Right kidney (tissue), 1 donor: ENCODE data around the gene SLC22A3.
"Not testable (repeated sequence)": the region's sequence is repeated elsewhere in the genome, so short reads cannot be mapped to it uniquely, and the experiment has no call there.

ENCODE experiments used
- DNase-seq: peaks from one replicate; pipeline ENCODE4 v3.0.0-alpha.2; 2016

Gene SLC22A3

DNA sequence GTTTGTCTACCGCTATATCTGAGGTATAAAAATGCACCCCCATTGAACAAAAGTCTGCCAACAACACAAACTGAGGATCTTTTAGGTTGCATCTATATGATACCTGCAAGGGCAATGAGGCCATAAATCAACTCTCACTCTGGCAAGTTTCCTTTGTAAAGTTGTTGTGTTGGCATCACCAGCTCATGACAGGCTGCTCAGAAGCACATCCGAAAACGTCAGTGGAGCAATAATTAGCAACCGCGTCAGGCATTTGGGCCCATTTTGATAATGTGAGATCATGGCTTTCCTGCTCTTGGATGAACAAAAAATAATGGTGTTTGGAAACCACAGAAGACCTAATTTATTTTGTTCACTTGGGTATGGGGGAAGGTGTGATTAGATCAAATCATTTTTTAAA lies 12.0 kb upstream of the SLC22A3 start:
- DNase-seq, result no peak

DNA sequence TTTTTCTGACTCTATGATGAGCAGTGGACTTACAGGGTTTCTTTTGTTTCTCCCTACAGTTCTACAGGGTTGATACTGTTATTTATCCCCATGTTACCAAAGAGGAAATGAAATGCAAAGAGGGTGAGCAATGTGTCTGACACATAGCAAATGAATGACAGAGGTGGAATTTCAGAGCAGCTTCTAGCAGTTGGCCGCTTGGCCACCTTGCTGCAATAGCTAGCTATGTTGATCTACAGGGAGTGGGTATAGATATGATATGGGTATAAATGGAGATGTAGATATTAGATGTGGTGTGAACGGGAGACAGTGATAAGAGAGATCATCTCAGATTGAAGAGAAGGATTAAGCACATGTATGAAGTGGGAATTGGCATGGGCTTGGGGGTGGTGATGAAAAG lies 10.9 kb upstream of the SLC22A3 start:
- DNase-seq, result no peak

DNA sequence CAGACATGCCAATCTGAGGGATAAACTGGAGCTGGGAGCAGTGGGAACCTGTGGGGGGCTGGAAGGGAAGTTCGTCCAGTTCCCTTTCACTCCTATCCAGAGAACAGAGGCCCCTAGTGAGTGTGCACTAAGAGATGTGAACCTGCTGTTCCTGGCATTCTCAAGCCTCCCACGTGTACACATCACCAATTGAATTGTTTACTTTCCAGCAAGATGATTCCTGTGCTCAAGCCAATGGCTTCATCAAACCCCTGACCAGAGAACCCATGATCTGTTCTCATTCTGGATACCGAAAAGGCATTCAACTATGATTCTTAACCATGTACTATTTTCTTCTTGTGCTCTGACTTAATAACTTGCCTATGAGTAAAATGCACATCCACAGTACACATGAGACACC lies 10.2 kb upstream of the SLC22A3 start:
- DNase-seq, result no peak

DNA sequence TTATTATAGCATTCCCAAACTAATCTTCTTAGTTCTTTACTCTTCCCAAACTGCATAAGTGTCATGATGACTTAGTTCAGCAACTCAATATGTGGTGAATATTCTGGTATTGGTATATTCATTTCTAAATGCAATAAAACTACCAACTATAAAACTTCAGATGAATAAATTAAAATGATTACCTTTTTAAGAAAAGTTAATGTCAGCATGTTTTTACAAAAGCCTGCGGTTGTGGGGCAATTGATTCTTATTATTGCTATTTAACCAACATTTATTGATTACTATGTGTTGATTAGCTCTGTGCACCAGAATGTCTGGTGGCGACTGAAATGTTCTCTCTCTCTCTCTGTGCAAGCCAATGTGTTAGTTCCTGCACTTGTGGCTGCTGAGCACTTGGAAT lies 5.0 kb upstream of the SLC22A3 start:
- DNase-seq, result no peak

DNA sequence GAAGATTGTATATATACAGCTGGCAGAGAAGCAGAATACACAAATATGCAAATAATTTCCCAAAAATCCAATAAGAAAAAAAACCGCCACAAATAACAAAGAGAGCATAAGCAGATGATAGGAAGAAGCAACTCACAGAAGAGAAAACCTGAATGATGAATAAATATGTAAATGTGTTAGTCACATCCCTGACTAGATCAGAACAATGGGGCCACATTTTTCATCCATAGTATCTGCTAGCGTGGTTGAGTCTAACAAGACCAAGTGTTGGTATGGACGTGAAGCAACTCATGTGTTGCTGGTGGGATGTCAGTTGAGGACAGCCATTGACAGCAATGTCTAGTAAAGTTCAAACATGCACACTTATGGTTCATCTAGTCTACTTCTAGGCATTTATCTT lies 3.9 kb upstream of the SLC22A3 start:
- DNase-seq, result no peak

DNA sequence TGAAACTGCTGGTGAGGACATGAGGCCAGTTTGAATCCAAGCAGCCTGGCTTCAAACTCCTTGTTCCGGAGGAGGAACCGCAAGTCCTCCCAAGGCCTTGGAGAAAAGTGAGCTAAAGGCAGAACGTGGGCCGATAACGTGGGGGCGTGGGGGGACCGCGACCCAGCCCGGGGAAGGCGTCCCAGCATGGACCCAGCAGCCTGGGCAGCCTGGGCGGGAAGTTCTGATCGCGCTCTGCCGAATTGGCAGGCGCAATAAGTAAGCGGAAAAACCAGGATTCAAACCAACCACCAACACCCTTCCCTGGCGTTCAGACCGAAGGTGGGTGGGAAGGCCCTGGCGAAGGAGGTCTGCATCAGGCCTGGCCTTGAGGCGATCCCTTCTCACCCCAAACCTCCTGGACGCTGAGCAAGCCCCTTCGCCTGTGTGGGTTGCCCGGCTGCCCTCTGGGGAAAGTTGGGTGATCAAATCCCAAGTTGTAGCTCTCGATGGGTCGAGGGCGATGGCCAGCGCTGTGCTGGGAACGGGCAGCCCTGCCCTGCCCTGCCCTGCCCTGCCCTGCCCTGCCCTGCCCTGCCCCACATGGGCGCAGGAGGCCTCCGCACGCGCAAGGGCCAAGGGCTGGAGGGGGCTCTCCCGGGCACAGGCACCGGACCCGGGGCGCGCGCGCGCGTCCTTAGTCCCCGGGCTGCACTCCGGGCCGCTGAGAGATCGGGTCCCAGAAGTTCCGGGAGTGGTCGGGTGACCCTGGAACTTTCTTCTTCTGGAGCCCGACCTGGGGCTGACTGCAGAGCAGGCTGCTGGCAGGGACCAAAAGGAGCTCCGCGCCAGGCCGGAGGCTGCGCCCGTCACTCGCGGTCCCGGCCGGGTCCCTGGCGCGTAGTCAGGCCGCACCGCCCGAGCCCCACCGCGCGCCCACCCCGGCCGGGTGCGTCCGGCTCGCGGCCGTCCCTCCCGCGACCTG lies 637 bp upstream of the SLC22A3 start:
- peak; percentile 35 for DNase-seq

DNA sequence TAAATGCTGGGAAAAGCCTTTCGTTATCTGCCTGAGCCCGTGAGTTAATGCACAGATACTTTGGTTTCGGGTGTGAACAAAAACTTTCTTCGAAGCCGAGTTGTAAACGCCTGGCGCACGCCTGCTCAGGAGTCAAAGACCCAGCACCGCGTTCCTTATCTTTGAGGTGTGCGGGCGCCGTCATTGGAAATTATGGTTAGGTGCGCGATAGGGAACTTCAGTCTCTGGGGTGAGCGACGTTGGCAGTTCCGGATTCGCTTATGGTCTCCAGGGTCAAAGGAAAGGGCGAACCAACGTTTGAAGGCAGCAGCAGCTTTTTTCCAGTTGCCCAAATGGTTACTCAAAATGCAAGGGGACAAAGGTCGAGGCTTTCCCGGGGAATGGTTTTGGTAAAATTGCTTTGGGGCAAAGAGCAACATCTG lies 853 bp downstream of the SLC22A3 start:
- no peak for DNase-seq

DNA sequence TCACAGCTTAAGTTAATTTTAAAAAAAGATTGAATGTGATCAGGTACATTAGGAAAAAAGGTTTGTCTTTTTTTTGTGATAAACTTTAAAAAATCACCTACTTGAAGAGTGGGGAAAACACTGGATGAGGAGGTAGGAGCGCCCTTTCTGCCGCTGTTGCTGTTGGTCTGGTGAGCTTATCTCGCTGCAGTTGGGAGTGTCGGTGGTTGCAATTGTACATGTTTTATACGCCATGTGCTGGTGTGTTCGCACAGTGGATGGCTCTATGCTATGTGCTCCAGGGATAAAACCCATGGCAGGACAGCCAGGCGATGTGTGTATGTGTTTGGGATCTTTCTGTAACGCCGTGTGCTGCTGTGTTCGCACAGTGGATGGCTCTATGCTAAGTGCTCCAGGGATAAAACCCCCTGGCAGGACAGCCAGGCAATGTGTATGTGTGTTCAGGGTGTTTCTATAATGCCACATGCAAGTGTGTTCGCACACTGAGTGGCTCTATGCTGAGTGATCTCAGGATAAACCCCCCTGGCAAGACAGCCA lies 1.7 kb downstream of the SLC22A3 start:
- no peak for DNase-seq

DNA sequence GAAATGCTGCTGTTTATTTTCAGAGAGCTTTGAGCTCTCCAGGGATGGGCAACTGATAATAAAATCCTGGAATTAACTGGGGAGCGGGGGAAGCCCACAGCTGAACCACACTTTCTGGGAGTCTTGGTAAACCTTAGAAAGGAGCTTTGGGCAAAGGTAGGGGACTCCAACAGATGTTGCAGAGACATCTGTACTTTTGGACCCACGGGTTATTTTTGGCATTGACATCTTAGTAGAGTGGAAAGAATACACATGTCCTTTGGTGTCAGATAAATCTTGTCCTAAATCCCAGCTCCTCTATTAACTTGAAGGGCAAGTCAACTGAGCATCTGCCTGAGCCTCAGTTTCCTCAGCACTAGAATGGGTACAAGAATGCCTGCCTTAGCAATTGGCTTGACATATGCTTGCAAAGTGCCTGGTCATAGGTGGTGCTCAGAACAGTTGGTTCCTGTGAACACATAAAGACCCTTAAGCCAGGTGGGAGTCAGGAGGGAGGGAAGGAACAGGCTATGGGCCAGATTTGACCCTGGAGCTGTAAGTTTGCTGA lies 5.8 kb downstream of the SLC22A3 start:
- no peak for DNase-seq

DNA sequence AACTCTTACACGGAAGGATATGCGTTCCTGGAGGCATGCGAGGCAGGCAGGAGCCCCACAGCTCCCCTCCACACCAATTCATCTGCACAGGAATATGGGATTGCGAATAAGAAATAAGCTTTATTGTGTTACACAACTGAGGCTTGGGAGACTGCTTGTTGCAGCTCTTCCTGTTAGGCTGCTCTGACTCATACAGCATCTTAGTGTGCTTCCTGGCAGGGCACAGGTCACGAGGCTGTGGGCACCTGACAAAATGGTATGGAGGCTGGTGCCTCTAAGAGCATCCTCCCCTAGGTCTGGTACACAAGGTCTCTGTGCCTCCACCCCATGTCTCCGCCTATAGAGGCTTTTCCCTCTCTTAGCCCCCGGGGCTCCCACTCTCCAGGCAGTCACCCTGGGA lies 6.8 kb downstream of the SLC22A3 start:
- no peak for DNase-seq

DNA sequence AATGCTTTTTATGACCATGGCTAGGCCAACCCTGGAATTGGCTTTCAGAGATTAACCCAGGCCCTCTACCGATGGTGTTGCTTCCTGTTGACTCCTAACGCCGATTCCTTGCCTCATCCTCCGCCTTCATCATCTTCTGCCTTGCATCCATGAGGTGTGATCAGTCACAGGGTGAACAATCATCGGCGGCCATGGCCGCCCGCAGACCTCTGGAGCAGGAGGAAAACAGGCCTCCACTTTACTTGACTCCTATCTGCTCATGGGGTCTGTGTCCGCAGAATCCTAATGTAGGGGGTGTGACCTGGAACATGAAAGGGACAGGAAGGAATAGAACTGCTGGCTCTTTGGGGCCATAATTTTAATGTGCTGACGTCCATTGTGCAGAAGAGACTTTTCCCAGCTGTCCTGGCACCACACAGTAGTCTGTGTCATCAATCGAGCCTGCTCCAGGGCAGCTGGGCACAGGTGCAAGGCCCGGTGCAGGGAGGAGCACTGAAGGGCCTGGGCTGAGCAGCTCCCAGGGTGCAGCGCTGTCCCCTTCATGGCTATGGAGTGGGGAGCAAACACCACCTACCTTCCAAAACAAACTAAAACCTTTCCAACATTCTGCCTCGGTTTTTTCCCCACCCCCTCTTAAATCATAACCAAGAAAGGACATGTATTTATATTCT lies 8.0 kb downstream of the SLC22A3 start:
- DNase-seq, result no peak

DNA sequence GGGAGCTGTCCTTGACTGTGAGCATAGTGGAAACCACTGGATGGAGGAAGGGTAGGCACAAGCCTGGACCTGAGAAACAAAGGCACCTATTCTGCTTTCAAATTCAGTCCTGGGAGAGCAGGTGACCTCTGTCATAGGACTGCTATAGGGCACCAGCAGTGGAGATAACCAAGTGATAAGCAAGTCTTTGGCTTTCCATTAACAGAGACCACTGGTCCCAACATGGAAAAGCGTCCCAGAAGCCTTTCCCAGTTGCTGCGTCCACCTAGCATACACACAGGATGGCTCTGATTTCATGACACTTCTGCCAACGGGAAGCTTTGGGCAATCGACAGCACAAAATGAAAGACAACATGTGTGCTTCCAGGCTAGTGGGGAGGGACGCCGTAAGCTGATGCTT lies 8.9 kb downstream of the SLC22A3 start:
- DNase-seq, result no peak

DNA sequence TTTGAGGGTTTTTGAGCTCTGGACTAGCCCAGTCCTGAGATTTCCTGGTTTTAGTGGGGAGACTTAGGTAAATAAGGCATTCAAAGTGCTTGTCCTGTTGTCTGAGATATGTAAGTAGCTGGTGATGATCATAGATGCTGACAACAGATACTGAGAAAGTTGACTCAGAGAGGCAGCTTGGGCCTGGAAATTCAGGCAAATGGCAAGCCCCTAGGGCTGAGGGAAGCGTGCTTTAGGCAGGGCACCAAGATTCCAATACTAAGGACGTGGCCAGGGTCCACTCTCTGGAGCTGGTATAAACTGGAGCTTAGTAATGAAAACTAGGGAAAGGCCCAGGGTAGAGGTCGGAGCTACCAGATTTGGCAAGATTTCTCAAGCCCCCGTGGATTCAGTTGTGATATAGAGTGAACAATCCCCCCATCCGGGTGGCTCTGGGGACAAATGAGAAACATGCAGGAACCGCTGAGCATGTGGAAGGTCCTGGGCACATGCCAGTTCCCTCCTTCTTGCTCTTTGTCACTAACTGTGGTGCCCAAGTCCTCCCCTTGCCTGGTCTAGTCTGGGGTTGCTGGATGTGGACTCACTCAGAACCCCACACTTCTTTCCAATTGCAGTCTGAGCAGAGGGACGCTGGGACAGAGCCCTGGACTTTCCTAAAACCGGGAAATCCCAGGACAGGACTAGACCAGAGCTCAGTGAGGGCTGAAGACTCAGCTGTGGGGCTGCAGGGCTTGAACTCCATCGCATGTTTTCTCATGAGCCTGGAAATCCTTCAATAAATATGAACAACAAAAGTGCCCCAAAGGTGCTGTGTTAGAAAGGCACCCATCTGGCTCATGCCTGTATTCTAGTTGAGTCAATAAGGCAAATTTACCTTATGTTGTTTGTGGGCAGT lies 10.3 kb downstream of the SLC22A3 start:
- DNase-seq, result no peak

DNA sequence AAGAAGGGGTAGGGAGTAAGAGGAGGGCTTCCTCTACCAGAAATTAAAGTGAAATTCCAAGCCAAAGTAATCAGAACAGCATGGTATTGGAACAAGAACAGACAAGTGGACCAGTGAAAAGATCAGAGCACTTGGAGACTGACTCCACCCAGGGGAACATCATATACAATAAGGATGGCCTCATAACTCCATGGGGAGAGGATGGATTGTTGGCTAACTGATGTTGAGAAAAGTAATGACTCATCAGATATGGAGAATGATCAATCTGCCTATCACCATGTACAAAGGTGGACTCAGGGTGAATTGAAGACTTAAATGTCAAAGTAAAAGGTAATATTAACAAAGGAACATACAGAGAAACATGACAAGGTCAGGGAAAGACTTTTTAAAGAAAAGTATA lies 12.8 kb downstream of the SLC22A3 start:
- no peak for DNase-seq

DNA sequence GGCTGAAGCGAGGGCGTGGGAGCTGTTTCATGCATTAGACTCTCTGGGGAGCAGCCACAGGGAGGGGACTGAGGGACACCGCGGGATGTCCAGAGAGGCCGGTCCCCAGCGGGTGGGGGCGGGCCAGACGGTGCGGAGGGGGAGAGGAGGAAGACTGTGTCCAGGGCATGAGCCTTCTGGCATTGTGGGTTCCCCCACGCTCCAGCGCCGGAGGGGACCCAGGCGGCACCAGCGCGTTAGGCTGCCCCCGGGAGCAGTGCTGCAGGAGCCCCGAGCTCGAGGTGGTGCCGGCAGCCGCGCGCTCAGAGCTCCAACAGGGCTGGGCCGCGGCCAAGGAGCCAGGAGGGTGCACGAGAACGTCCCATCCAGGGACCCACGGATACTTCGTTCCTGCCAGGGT lies 14.4 kb downstream of the SLC22A3 start:
- DNase-seq, result no peak

DNA sequence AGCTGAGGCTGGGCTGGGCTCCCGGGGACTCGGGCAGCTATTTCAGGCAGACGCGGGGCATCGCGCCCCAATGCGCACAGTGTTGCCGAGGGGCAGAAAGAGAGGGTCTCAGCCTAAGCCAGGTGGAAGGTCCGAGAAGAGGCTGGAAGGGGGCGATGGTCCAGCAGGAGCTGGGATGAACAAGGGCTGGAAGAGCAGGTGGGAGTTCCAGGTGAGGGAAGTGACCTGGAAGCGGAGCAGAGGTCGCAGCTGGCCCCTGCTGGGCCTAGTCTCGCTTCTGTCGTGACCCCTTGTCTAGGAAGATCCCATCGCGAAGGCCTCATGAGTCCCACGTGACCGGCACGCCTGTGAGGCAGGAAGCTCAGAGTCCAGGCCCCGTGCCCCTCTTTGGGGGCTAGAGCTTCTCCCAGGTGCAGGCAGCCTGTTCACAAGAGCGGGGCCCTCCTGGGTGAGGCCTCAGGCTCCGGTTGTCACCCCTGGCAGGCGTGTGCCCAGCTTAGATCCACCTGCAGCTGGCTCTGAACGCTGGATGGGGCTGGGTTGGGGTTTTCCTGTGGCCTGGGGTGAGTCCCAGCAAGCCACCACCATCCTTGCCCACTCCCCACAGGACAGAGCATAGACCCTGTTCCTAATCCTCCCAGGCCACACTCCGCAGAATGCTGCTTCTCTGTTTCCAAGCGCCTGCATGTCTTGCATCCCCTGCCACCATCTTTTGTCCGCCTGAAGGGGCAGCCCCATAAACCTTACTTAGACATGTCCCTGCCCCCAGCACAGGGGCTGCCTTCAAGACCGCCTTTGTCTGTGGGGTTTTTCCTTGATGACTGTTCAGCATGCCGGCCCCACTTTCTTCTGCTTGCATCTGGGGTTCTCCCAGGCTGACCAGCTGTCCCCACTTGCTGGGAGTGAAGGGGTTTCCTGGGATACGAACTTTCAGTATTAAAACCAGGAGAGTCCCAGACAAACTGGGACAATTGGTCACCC lies 15.1 kb downstream of the SLC22A3 start:
- DNase-seq, result no peak

DNA sequence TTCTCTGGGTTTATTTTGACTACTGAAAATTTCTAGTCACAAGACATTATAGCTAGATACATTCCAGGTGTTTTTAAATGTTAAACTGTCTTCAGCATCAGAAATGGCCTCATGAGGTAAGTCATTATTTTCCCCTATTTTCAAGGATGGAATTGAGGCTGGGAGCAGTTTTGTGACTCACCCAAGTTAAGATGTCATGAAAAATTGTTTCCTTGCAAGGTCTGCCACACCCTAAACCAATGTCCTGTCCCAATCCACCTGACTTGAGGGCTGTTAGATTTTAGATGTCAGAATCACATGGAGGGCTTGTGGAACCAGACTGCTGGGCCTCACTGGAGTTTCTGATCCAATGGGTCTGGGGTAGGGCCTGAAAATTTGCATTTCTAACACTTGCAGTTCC lies 16.9 kb downstream of the SLC22A3 start:
- no peak for DNase-seq

DNA sequence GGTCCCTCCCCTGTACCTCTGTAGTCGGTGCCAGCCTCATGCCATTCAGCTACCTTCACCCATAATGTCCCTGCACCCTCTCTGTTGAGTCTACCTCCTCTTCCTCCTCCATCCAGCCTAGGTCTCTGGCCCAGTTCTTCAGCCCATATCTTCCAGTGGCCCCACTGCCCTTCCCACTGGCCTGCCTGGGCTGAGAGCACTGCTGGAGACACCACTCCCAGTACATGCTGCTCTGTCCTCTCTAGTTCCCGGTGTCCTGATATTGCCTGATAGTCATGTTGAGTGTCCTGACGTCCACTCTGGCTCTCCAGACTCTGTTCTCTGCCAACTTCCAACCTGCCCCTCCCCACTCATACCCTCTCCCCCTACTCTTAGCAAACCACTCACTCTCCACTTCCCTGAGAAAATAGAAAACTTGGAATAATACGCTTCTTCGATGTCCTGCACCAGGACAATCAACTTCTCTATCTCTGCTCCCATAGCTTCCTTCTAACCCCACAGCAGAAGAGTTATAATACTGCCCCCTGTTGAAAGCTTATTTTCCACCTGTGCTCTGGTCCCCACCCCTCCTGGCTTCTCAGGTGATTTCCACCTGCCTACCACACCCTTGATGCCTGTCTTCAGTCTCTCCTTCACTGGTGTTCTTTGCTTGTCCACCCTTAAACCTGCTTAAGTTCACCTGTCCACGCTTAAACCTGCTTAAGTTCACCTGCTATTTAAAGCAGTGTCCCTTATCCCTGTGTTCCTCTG lies 19.8 kb downstream of the SLC22A3 start:
- DNase-seq, result no peak

DNA sequence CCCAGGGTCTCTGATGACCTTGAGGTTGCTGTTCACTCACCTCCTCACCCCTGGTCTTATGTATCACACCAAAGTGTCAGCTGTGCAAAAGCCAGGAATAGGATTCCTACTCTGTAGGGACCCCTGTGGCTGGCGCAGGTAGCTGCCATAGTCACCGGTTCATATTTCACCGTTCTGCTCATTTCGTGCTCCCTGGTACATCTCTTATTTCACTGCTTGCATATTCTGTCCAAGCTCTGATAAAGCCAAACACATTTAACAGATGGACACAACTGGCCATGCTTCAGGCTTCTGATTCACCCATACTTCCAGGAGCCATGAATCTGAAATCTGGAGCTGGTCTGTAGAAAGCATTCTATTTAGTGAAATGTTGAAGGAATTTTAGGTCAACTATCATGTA lies 20.5 kb downstream of the SLC22A3 start:
- no peak for DNase-seq

DNA sequence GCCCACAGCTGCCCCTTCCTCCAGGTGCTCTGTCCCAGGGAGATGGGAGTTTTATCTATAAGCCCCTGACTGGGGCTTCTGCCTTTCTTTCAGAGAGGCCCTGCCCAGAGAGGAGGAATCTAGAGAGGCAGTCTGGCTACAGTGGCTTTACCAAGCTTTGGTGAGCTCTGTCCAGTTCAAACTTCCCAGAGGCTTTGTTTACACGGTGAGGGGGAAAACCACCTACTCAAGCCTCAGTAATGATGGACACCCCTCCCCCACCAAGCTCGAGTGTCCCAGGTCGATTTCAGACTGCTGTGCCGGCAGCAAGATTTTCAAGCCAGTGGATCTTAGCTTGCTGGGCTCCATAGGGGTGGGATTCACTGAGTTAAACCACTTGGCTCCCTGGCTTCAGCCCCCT lies 25.4 kb downstream of the SLC22A3 start:
- not testable (repeated sequence) for DNase-seq
